Heart right ventricle (tissue), 16 donors: ENCODE results near the gene AGR3. TPM values are rescaled to one million over a fixed set of nuclear protein-coding genes. Genes with fewer than 3 reads are reported as not detected.

Experiments
- ATAC-seq, 8 donors: fragments of 200-7000 bp; cut with Tn5 transposase; one replicate each; pipeline ENCODE4 v1.9.1; 2020; ENCODE audit warnings: mild to moderate bottlenecking in 8 of 8, moderate library complexity in 8 of 8, moderate number of reproducible peaks in 1 of 8
- DNase-seq, 2 donors: peaks; one replicate each; pipeline ENCODE4 v3.0.0-alpha.2; 2020
- H3K27ac ChIP-seq, 10 donors: fragments of 200-600 bp; sonication (generic) in 2 of 10; one replicate each; pipeline versions ENCODE4 v1.5.0 to v1.8.0; 2020 to 2022; ENCODE audit warnings: mild to moderate bottlenecking in 3 of 10
- H3K27me3 ChIP-seq, 7 donors: fragments of 200-600 bp; one replicate each; pipeline ENCODE4 v1.8.0; 2021 to 2022; ENCODE audit warnings: mild to moderate bottlenecking in 2 of 7
- H3K36me3 ChIP-seq, 9 donors: fragments of 200-600 bp; sonication (generic) in 1 of 9; one replicate each; pipeline versions ENCODE4 v1.5.0 to v1.8.0; 2020 to 2022; ENCODE audit warnings: mild to moderate bottlenecking in 2 of 9
- H3K4me1 ChIP-seq, 9 donors: fragments of 200-600 bp; sonication (generic) in 1 of 9; one replicate each; pipeline versions ENCODE4 v1.5.0 to v1.8.0; 2020 to 2022; ENCODE audit warnings: mild to moderate bottlenecking in 4 of 9
- H3K4me3 ChIP-seq, 10 donors: fragments of 200-600 bp; sonication (generic) in 2 of 10; one replicate each; pipeline versions ENCODE4 v1.5.0 to v1.8.0; 2020 to 2022; ENCODE audit warnings: mild to moderate bottlenecking in 7 of 10, moderate library complexity in 2 of 10
- H3K9me3 ChIP-seq, 11 donors: fragments of 200-600 bp in 10 of 11; sonication (generic) in 2 of 11; one replicate each; pipeline versions ENCODE4 v1.5.0 to v1.8.0; 2013 to 2022; ENCODE audit warnings: mild to moderate bottlenecking in 2 of 11, control low read depth in 1 of 11, moderate library complexity in 1 of 11
- WGBS, 2 donors: extraction: QIAGEN DNeasy Blood & Tissue Kit; methylation state at CpG; one replicate each; pipeline ENCODE4 v1.1.7; 2013; ENCODE audit warnings: inconsistent platforms in 1 of 2; 5-methylcytosine and 5-hydroxymethylcytosine counted together
- intact Hi-C, 10 donors: fragments of 100-400 bp; cut with DNase I; formaldehyde crosslinking; loops; one replicate each; pipeline versions ENCODE4 v1.11.1 to v1.14.2; 2022
- polyA plus RNA-seq, 2 donors: library from polyadenylated mRNA; stranded (reverse); fragments of 200-250 nt; gene quantifications; one replicate each; pipeline ENCODE4 v1.2.3, GENCODE V29; 2013
- total RNA-seq, 10 donors: library from RNA; stranded (reverse); fragmentation: NEBNext Ultra II Directional in 3 of 10; extraction: Animal tissue kit (Norgen Biotek cat#: 25700) in 3 of 10; gene quantifications; one replicate each; pipeline versions ENCODE4 v1.2.1 to v1.2.4, GENCODE V29; 2021 to 2023
- TF ChIP-seq, protein P1 (sequence below), 9 donors: fragments of 200-600 bp; sonication (generic) in 2 of 9; IDR thresholded peaks; one replicate each; pipeline versions ENCODE4 v1.5.0 to v1.8.0; 2021 to 2022; ENCODE audit warnings: antibody characterized with exemption in 9 of 9, mild to moderate bottlenecking in 5 of 9, moderate library complexity in 1 of 9
- donor health status: Arrhythmogenic right ventricular cardiomyopathy.
- donor health status: ischemic (EF 13 %, LVEDD 7.1; RV severe dilation, severe dysfunction).
- donor health status: healthy with polysubstance abuse.
- donor health status: DM: no; HTN: yes; CAD: no.
- donor health status: DM: no; HTN: no; CAD: no.
- donor health status: ischemic (EF 25% LVEDD 6.9; RV normal size, moderate dysfunction).
- donor health status: ischemic (EF 25% LVEDD 5.7; RV mildly dilated, moderate dysfunction).
- donor health status: healthy.
- donor health status: DM: yes; HTN: yes; CAD: no.
- donor health status: Ischemic cardiomyopathy.
- donor health status: ischemic (EF 35%, LVEDD 5.7; RV mildly dilated, moderate dysfunction).
- donor health status: nonischemic (EF 11% LVEDD 7.7; RV severe dilation, severe dysfunction).
- donor health status: DM: yes; HTN: yes; CAD: no.
- donor health status: PGD.
- donor health status: ischemic (EF 29% LVEDD 5.4; RV normal size, mild dysfunction).
- donor health status: nonischemic (EF 23%, LVEDD 6.1; RV moderate dilation, normal function).

The AGR3 gene
- total and polyA plus RNA-seq, 12 donors = not detected

DNA sequence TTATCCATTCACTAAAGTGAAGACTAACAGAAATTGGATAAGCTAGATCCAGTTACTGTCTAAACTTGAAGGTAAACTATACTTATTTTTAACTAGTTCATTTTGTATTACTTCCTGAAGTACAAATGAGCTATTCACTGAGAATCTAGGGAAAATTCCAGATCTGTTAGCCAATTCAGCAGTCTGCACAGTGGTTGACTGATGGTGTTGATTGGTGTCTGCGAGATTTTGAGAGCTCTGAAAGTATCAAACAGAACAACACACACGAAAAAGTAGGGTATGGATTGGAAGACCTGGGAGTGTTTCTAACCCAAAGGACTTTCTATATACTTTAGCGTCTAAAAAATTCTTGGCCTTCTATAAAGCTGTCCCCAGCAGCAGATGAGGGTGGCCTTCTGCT is 43.4 kb downstream of the AGR3 start:
- 45 to 64% methylated on average over 3 of the region's 3 CpGs for WGBS, 2 donors
- no peak for ATAC-seq
- DNase-seq = no peak

DNA sequence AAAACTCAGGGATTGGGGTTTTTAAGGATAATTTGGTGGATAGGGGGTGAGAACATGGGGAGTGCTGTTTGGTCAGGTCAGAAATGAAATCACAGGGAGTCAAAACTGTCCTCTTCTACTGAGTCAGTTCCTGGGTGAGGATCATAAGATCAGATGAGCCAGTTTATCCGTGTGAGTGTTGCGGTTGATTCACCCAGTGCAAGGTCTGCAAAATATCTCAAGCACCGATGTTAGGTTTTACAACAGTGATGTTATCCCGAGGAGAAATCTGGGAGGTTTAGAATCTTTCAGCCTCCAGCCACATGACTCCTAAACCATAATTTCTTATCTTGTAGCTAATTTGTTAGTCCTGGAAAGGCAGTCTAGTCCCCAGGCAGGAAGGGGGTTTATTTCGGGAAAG is 45.3 kb downstream of the AGR3 start:
- H3K9me3 ChIP-seq = no peaks in the 10 kb centered on the region
- TF ChIP-seq, protein P1, sequence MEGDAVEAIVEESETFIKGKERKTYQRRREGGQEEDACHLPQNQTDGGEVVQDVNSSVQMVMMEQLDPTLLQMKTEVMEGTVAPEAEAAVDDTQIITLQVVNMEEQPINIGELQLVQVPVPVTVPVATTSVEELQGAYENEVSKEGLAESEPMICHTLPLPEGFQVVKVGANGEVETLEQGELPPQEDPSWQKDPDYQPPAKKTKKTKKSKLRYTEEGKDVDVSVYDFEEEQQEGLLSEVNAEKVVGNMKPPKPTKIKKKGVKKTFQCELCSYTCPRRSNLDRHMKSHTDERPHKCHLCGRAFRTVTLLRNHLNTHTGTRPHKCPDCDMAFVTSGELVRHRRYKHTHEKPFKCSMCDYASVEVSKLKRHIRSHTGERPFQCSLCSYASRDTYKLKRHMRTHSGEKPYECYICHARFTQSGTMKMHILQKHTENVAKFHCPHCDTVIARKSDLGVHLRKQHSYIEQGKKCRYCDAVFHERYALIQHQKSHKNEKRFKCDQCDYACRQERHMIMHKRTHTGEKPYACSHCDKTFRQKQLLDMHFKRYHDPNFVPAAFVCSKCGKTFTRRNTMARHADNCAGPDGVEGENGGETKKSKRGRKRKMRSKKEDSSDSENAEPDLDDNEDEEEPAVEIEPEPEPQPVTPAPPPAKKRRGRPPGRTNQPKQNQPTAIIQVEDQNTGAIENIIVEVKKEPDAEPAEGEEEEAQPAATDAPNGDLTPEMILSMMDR (IDR thresholded peaks at IDR 0.05) = no peak
- intact Hi-C loops = no loop called here
- H3K4me1 ChIP-seq = peaks cover 0 to 5% (median 0%) of the 10 kb centered on the region in 9 donors
- WGBS, 2 donors = 70 to 91% methylated on average over 5 of the region's 5 CpGs
- DNase-seq (no peak), ATAC-seq (no peak)
- H3K27me3 ChIP-seq = no peaks in the 10 kb centered on the region
- H3K27ac ChIP-seq = no peak overlapping the region
- H3K4me3 ChIP-seq = no peak overlapping the region
- H3K36me3 ChIP-seq = no peaks in the 10 kb centered on the region

More for the DNA sequence above, 43.4 kb downstream of the AGR3 start:
- H3K4me3 ChIP-seq = no peak overlapping the region
- H3K27ac ChIP-seq = no peak overlapping the region
- H3K27me3 ChIP-seq = no peaks in the 10 kb centered on the region
- no peaks in the 10 kb centered on the region for H3K36me3 ChIP-seq
- intact Hi-C loops = no loop called here
- no peaks in the 10 kb centered on the region for H3K9me3 ChIP-seq
- TF ChIP-seq, protein P1 (IDR thresholded peaks at IDR 0.05) = no peak
- H3K4me1 ChIP-seq = peaks cover 0 to 5% (median 0%) of the 10 kb centered on the region in 9 donors

DNA sequence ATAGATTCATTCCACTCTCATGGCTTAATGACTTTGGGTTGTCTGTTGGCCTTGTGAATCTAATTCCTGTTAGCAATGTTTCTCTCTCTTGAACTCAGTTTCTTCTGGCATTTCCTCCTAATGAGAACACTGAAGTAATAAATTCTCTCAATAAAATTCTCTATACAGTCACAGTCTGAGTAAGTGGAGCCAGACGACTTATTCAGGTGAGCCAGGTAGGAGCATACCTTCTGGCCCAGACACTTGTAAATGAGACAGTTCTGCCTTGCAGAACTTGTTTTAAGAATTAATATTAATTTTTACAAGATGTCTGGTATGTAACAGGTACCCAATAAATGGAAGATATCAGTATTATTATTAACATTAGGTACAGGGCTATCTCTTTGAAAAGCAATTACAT is 48.4 kb downstream of the AGR3 start:
- no peak for ATAC-seq
- intact Hi-C loops = no loop called here
- TF ChIP-seq, protein P1 (IDR thresholded peaks at IDR 0.05) = no peak
- Histone ChIP-seq H3K27ac (no peak overlapping the region), H3K27me3 (no peaks in the 10 kb centered on the region), H3K9me3 (peaks cover 0 to 12% (median 2%) of the 10 kb centered on the region in 11 donors), H3K4me3 (no peak overlapping the region), H3K4me1 (no peaks in the 10 kb centered on the region), H3K36me3 (no peaks in the 10 kb centered on the region)
- 92 to 94% methylated on average over 1 of the region's 1 CpG for WGBS, 2 donors
- no peak for DNase-seq

DNA sequence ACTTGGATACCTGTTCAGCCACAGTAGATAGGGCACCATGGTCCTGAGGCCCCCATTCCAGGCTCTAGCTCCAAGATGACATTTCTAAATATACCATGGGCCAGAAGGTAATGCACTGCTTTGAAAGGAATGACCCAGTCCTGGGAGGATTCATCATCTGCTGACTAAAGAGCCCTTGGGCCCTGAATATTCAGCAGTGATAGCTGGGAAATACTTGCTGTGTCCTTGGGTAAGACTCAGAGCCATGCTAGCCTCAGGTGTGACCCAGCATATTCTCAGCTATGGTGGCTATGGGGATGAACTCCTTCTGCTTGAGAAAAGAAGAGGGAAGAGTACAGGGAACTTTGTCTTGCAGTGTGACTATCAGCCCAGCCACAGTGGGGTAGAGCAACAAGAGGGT is 55.7 kb downstream of the AGR3 start:
- ATAC-seq = no peak

More for the DNA sequence above, 55.7 kb downstream of the AGR3 start:
- Histone ChIP-seq H3K36me3 (no peaks in the 10 kb centered on the region), H3K27ac (no peak overlapping the region), H3K27me3 (no peaks in the 10 kb centered on the region), H3K4me1 (no peaks in the 10 kb centered on the region), H3K4me3 (no peak overlapping the region), H3K9me3 (peaks cover 0 to 15% (median 2%) of the 10 kb centered on the region in 11 donors)
- TF ChIP-seq, protein P1 (IDR thresholded peaks at IDR 0.05) = no peak
- intact Hi-C loops = no loop called here
- no peak for DNase-seq
